ENCODE results near the gene NLRP6. TPM values are rescaled to one million over a fixed set of nuclear protein-coding genes. Genes with fewer than 3 reads are reported as not detected.
A peak's percentile ranks its signal among the peaks of the same experiment; 100 is the strongest.

NLRP6 gene
- total RNA-seq, 2 experiments from 2014 or later: 32.1 to 34.0 TPM

- peak overlapping the region; percentile 4 for H3K27ac Mint-ChIP-seq
- H3K4me3 Mint-ChIP-seq: no peak overlapping the region
- no peaks in the 10 kb centered on the region for H3K27me3 Mint-ChIP-seq
- peaks cover 35% of the 10 kb centered on the region for H3K36me3 Mint-ChIP-seq
- H3K4me1 Mint-ChIP-seq: peaks cover 14% of the 10 kb centered on the region
- DNase-seq (no peak), ATAC-seq (ENCODE audit: low read depth) (no peak)
- POLR2A ChIA-PET: interaction anchor here (1.1 to 1.2 kb wide), 3 partner anchors 12 to 56 kb away, joined by 3 to 6 read pairs (median 3); no protein-coding TSS in a partner anchor
- H3K9me3 Mint-ChIP-seq: no peaks in the 10 kb centered on the region
Measured at GRCh38 chr11:249062-249461, 29.1 kb upstream of the NLRP6 start.

DNA sequence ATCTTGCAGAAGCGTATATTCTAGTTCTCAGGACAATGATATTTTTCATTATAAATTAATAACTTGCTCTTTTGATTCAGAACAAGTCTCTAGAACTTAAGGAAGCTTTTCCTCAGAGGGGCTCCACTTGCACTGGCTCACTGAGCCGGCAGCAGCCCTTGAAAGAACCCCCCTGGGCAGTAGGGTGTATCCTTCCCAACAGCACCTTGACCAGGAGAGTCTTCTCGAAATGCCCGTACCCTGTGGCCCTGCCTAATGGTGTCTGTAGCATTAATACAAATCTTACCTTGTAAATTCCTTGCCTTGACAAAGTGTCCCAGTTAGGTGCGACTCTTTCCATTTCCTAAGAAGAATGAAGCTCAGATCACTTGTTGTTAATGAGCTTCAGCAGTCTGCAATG lies 27.9 kb upstream of the NLRP6 start:
- H3K4me1 Mint-ChIP-seq: peaks cover 14% of the 10 kb centered on the region
- H3K27me3 Mint-ChIP-seq: no peaks in the 10 kb centered on the region
- peaks cover 31% of the 10 kb centered on the region for H3K36me3 Mint-ChIP-seq
- ATAC-seq (ENCODE audit: low read depth) (peak; percentile 6), DNase-seq (no peak)
- H3K9me3 Mint-ChIP-seq: no peaks in the 10 kb centered on the region
- H3K4me3 Mint-ChIP-seq: no peak overlapping the region
- POLR2A ChIA-PET: interaction anchor here (0.9 to 3.3 kb wide), 20 partner anchors 11 to 165 kb away, joined by 3 to 43 read pairs (median 5); partner anchors contain the start of genes BET1L, IFITM2, NLRP6 and PGGHG
- peak overlapping the region; percentile 82 for H3K27ac Mint-ChIP-seq

DNA sequence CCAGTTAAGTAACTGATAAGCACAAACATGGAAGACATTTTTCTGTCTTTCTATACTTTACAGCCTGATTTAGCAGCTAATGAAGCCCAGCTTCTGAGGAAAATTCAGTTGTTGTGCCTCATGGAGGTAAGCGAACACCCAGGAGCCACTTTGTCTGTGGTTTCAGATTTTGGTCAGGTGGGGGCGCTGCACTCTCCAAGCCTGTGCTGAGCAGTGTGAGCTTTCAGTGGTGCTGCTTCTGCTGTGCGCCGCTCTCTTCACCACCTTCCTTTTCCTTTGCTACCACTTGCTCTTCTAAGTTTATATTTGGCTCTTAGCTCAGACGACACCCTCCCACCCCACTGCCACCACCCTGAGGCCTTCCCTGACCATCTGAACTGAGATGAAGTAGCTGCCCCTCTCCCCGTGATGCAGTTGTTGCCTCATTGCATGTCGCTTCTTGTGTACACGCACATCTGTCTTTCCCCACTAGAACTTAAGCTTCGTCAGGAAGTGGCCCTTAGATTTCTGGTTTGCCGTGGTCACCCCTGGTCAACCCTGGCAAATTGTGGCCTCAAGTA lies 27.4 kb upstream of the NLRP6 start:
- Mint-ChIP-seq H3K36me3 (peaks cover 29% of the 10 kb centered on the region), H3K4me3 (peak overlapping the region; percentile 63), H3K27me3 (no peaks in the 10 kb centered on the region), H3K4me1 (peaks cover 14% of the 10 kb centered on the region), H3K9me3 (no peaks in the 10 kb centered on the region), H3K27ac (peak overlapping the region; percentile 82)
- POLR2A ChIA-PET: interaction anchor here (0.9 to 3.3 kb wide), 20 partner anchors 10 to 164 kb away, joined by 3 to 43 read pairs (median 5); partner anchors contain the start of genes BET1L, IFITM2, NLRP6 and PGGHG
- ATAC-seq (ENCODE audit: low read depth) (peak; percentile 98), DNase-seq (peak; percentile 83)

DNA sequence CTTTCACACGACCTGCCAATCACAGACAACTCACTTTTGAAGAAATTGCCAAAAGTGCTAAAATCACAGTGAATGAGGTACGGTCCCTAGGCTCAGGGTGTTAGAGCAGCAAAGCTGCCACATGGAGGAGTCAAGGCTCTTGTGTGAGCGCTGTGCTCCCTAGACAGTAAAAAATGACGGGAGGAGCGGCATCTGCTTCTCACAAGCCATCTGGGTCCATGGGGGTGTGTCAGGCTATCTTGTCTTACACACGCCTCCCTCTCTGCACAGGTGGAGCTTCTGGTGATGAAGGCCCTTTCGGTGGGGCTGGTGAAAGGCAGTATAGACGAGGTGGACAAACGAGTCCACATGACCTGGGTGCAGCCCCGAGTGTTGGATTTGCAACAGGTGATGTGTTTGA lies 26.7 kb upstream of the NLRP6 start:
- no peaks in the 10 kb centered on the region for H3K27me3 Mint-ChIP-seq

GRCh38 chr11:252666-253065 lies 25.5 kb upstream of the NLRP6 start:
- Mint-ChIP-seq H3K27me3 (no peaks in the 10 kb centered on the region), H3K27ac (no peak overlapping the region), H3K4me1 (peaks cover 14% of the 10 kb centered on the region), H3K4me3 (no peak overlapping the region), H3K9me3 (no peaks in the 10 kb centered on the region), H3K36me3 (peaks cover 17% of the 10 kb centered on the region)
- DNase-seq (no peak), ATAC-seq (ENCODE audit: low read depth) (no peak)
- POLR2A ChIA-PET: interaction anchor here (1.0 to 3.3 kb wide), 2 partner anchors 16 to 36 kb away, joined by 4 to 43 read pairs; partner anchors contain the start of genes PGGHG and PSMD13

More for the DNA sequence above, 26.7 kb upstream of the NLRP6 start:
- peaks cover 24% of the 10 kb centered on the region for H3K36me3 Mint-ChIP-seq
- ATAC-seq (ENCODE audit: low read depth) (no peak), DNase-seq (no peak)
- peaks cover 14% of the 10 kb centered on the region for H3K4me1 Mint-ChIP-seq
- H3K27ac Mint-ChIP-seq: no peak overlapping the region
- no peak overlapping the region for H3K4me3 Mint-ChIP-seq
- POLR2A ChIA-PET: interaction anchor here (1.1 to 3.3 kb wide), 15 partner anchors 10 to 163 kb away, joined by 3 to 43 read pairs (median 8); partner anchors contain the start of genes BET1L, IFITM2, NLRP6 and PGGHG
- H3K9me3 Mint-ChIP-seq: no peaks in the 10 kb centered on the region

DNA sequence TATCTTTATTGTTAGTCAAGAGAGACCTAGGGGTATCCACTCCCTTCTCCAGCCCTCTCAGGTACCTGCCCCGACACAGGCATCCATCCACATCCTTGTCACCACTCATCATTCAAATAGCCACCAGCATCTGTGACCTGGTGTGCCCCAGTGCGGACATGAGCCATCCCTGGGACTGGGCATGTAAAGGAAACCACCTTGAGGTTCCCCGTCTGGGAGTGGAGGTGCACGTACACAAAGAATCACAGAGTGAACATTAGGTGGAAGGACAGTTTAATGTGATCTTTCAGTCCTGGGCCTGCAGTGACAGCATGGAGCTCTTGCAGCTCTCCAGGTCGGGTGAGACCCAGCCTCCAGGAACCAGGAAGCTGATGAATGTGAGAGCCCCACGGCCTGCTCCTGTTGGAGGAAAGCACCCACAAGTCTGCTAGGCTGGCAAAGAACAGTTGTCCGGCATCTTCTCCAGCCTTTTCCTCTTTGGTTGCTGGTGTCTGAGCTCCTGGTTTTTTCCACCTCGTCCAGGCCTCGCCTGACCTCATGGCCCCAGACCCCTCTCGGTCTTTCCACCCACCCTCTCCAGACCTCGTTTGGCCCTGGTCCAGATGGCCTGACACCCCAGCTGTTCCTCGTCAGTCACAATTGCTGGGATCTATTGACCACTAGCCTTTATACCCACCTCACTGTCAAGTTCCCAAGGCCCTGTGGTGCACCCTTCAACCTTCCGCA lies 24.9 kb upstream of the NLRP6 start:
- H3K36me3 Mint-ChIP-seq: peaks cover 13% of the 10 kb centered on the region
- H3K4me1 Mint-ChIP-seq: peaks cover 14% of the 10 kb centered on the region
- DNase-seq (no peak), ATAC-seq (ENCODE audit: low read depth) (no peak)
- H3K4me3 Mint-ChIP-seq: no peak overlapping the region
- POLR2A ChIA-PET: interaction anchor here (1.0 to 3.3 kb wide), 2 partner anchors 16 to 35 kb away, joined by 4 to 43 read pairs; partner anchors contain the start of genes PGGHG and PSMD13
- H3K27me3 Mint-ChIP-seq: no peaks in the 10 kb centered on the region
- H3K27ac Mint-ChIP-seq: no peak overlapping the region
- H3K9me3 Mint-ChIP-seq: no peaks in the 10 kb centered on the region

DNA sequence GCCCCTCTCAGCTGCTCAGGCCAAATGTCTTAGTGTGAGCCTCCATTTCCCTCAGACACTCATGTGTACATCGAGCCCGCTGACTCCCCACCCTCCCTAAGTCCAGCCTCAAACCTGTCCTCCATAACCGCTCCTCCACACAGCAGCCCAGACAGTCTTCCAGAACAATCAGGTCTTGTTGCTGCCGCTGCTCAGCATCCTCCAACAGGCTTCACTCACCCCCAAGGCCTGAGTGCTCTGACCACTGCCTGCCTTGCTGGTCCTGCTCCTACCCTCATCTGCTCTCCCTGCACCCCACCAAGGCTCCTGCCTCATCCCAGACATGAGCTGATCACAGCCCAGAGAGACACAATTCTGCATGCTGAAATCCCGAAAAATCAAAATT lies 24.3 kb upstream of the NLRP6 start:
- Mint-ChIP-seq H3K4me1 (peaks cover 14% of the 10 kb centered on the region), H3K27ac (no peak overlapping the region), H3K36me3 (peaks cover 11% of the 10 kb centered on the region), H3K27me3 (no peaks in the 10 kb centered on the region), H3K9me3 (no peaks in the 10 kb centered on the region), H3K4me3 (no peak overlapping the region)
- POLR2A ChIA-PET: interaction anchor here (1.0 kb wide), 1 partner anchor 17 kb away, joined by 4 read pairs; the partner anchor contains the start of gene PSMD13
- no peak for DNase-seq
- ATAC-seq (ENCODE audit: low read depth): no peak

GRCh38 chr11:255176-255575 lies 23.0 kb upstream of the NLRP6 start:
- no peaks in the 10 kb centered on the region for H3K9me3 Mint-ChIP-seq
- H3K27ac Mint-ChIP-seq: no peak overlapping the region
- no peak overlapping the region for H3K4me3 Mint-ChIP-seq
- H3K27me3 Mint-ChIP-seq: no peaks in the 10 kb centered on the region
- peaks cover 6% of the 10 kb centered on the region for H3K36me3 Mint-ChIP-seq
- ATAC-seq (ENCODE audit: low read depth) (no peak), DNase-seq (no peak)
- POLR2A ChIA-PET: no interaction called here
- H3K4me1 Mint-ChIP-seq: peaks cover 11% of the 10 kb centered on the region

- Mint-ChIP-seq H3K27ac (no peak overlapping the region), H3K27me3 (peaks cover 3% of the 10 kb centered on the region), H3K4me3 (no peak overlapping the region), H3K4me1 (peaks cover 6% of the 10 kb centered on the region), H3K36me3 (peaks cover 6% of the 10 kb centered on the region), H3K9me3 (no peaks in the 10 kb centered on the region)
- ATAC-seq (ENCODE audit: low read depth) (no peak), DNase-seq (no peak)
- POLR2A ChIA-PET: no interaction called here
Measured at GRCh38 chr11:255816-256215, 22.4 kb upstream of the NLRP6 start.

DNA sequence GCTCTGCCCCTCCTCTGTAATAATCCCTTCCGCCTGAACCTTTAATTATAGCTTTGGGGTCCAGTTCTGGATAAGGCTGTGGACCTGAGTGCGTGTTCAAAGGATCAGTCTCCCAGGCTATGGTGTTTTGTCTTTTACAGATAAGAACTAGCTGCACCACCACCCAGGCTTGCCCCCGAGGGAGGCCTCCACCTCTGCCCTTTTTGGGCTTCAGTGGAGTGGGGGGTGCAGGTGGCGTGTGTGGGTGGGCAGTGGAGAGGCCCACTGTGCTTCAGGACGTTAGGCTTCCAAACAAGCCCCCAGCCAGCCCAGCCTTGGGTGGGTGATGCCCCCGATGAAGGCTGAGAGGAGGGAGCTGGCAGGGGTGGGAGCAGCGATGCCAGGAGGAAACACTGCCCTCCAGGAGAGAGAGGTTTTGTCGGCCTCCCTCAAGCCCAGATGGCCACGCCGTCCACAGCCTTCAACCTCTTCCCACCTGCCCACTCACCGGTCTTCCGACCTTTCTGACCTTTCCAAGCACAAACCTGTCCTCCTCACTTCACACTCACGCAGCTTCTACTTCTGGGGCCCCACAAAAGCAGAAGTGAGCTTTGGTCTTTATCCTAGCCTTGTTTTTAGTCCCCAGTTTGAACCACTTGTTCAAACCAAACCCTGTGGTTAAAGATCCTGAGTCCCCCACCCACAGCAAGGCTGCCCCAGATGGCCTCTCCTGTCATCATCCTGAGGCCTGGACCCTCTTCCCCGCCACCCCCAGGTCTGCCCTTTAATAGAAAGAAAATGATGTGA lies 21.1 kb upstream of the NLRP6 start:
- Mint-ChIP-seq H3K9me3 (peaks cover under 1% of the 10 kb centered on the region), H3K4me1 (peaks cover 2% of the 10 kb centered on the region), H3K4me3 (no peak overlapping the region), H3K27me3 (peaks cover 3% of the 10 kb centered on the region), H3K36me3 (peaks cover 5% of the 10 kb centered on the region), H3K27ac (no peak overlapping the region)
- no peak for DNase-seq
- no peak for ATAC-seq (ENCODE audit: low read depth)
- POLR2A ChIA-PET: interaction anchor here (0.8 kb wide), 1 partner anchor 9 kb away, joined by 3 read pairs; no protein-coding TSS in a partner anchor

DNA sequence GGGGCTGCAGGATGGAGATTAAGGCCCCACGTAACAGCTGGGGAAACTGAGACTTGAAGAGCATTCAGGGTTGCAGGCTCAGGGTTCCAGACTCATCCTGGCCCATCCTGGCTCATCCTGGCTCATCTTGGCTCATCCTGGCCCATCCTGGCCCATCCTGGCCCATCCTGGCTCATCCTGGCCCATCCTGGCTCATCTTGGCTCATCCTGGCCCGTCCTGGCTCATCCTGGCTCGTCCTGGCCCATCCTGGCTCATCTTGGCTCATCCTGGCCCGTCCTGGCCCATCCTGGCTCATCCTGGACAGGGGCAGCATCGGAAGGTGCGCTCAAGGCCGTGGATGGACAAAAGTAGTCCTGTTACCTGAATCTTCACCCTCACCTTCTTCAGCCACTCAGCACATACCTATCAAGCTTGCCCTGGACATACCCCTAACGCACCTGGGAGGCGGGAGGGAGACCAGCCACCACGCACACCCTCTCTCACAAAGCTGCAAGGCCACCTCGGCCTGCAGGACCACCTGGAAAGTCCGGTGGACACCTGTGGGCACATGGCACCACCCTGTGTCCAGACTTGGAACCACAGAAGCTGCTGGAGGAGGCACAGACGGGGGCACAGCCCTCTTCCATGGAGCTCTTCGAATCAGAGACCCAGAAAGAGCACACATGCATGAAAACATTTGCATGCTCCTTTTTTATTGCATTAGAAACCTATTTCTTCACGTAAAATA lies 20.3 kb upstream of the NLRP6 start:
- Mint-ChIP-seq H3K36me3 (peaks cover 4% of the 10 kb centered on the region), H3K4me3 (no peak overlapping the region), H3K27me3 (peaks cover 3% of the 10 kb centered on the region), H3K9me3 (peaks cover 2% of the 10 kb centered on the region), H3K4me1 (peaks cover 2% of the 10 kb centered on the region), H3K27ac (peak overlapping the region; percentile 24)
- POLR2A ChIA-PET: interaction anchor here (0.8 kb wide), 1 partner anchor 9 kb away, joined by 3 read pairs; no protein-coding TSS in a partner anchor
- no peak for DNase-seq
- no peak for ATAC-seq (ENCODE audit: low read depth)

GRCh38 chr11:259413-259812 lies 18.8 kb upstream of the NLRP6 start:
- H3K36me3 Mint-ChIP-seq: peaks cover 2% of the 10 kb centered on the region
- H3K9me3 Mint-ChIP-seq: peaks cover 2% of the 10 kb centered on the region
- no peak overlapping the region for H3K4me3 Mint-ChIP-seq
- peaks cover 2% of the 10 kb centered on the region for H3K4me1 Mint-ChIP-seq
- H3K27ac Mint-ChIP-seq: no peak overlapping the region
- POLR2A ChIA-PET: no interaction called here
- DNase-seq: no peak
- ATAC-seq (ENCODE audit: low read depth): no peak
- peaks cover 3% of the 10 kb centered on the region for H3K27me3 Mint-ChIP-seq

Measured in activated naive CD8-positive, alpha-beta T cell treated with anti-CD3 and anti-CD28 coated beads, Interleukin-2, amount 10 ng/mL, durations not matched to agents 7 days and 5 days (primary cell).